Mesenchymal stem cell (in vitro differentiated cells and primary cell): ENCODE measurements around the gene RFTN1.
A peak's percentile ranks its signal among the peaks of the same experiment; 100 is the strongest.
"Not testable (repeated sequence)": the region's sequence is repeated elsewhere in the genome, so short reads cannot be mapped to it uniquely, and the experiment has no call there.

ENCODE experiments used
- DNase-seq: peaks from one replicate; pipeline ENCODE4 v3.0.0-alpha.2; 2013
- H2AFZ ChIP-seq: one replicate; pipeline ENCODE4 v1.6.1; 2013; ENCODE audit warnings: low read depth, mild to moderate bottlenecking, control low read depth, inconsistent platforms, low read length, moderate library complexity
- H2AK5ac ChIP-seq: 2 replicates; pipeline ENCODE4 v1.6.1; 2013; ENCODE audit warnings: low read length, moderate library complexity, mild to moderate bottlenecking, inconsistent platforms; ENCODE audit not compliant: severe bottlenecking
- H2BK120ac ChIP-seq: one replicate; pipeline ENCODE4 v1.6.1; 2013; ENCODE audit warnings: low read depth, mild to moderate bottlenecking, inconsistent platforms, low read length, moderate library complexity
- H2BK12ac ChIP-seq, 2 experiments: one replicate each; pipeline ENCODE4 v1.6.1; 2013; ENCODE audit warnings: inconsistent platforms in 2 of 2, low read length in 2 of 2, mild to moderate bottlenecking in 2 of 2, moderate library complexity in 2 of 2, control low read depth in 1 of 2
- H2BK15ac ChIP-seq: one replicate; pipeline ENCODE4 v1.6.1; 2013; ENCODE audit warnings: mild to moderate bottlenecking, low read depth, inconsistent platforms; ENCODE audit not compliant: poor library complexity, severe bottlenecking
- H2BK5ac ChIP-seq: 2 replicates; pipeline ENCODE4 v1.6.1; 2013; ENCODE audit warnings: low read depth, mild to moderate bottlenecking, low read length, control low read depth, inconsistent platforms; ENCODE audit not compliant: poor library complexity, severe bottlenecking
- H3K14ac ChIP-seq, 2 experiments: one replicate each; pipeline ENCODE4 v1.6.1; 2013; ENCODE audit warnings: inconsistent platforms in 2 of 2, low read length in 2 of 2, control low read depth in 1 of 2, mild to moderate bottlenecking in 1 of 2, moderate library complexity in 1 of 2
- H3K18ac ChIP-seq, 2 experiments: one replicate each; pipeline ENCODE4 v1.6.1; 2013; ENCODE audit warnings: inconsistent platforms in 2 of 2, low read length in 2 of 2, control low read depth in 1 of 2, low read depth in 1 of 2, mild to moderate bottlenecking in 1 of 2
- H3K23ac ChIP-seq, 2 experiments: one replicate each; pipeline ENCODE4 v1.6.1; 2013; ENCODE audit warnings: inconsistent platforms in 2 of 2, low read length in 2 of 2, mild to moderate bottlenecking in 2 of 2, moderate library complexity in 2 of 2, control low read depth in 1 of 2
- H3K27ac ChIP-seq: 2 replicates; pipeline ENCODE4 v1.5.1; 2013; ENCODE audit warnings: mild to moderate bottlenecking, moderate library complexity, low read length, control low read depth, inconsistent platforms; ENCODE audit not compliant: poor library complexity, severe bottlenecking
- H3K27me3 ChIP-seq, 2 experiments: 2 replicates each; pipeline versions ENCODE4 v1.6.1 to v1.7.0; 2013; ENCODE audit warnings: low read length in 2 of 2, mild to moderate bottlenecking in 2 of 2, moderate library complexity in 2 of 2, control low read depth in 1 of 2, inconsistent platforms in 1 of 2; ENCODE audit not compliant: control insufficient read depth in 1 of 2, insufficient read depth in 1 of 2
- H3K36me3 ChIP-seq, 2 experiments: 2 replicates each; pipeline versions ENCODE4 v1.6.1 to v1.7.0; 2013; ENCODE audit warnings: low read length in 2 of 2, control low read depth in 1 of 2, inconsistent platforms in 1 of 2, low read depth in 1 of 2, mild to moderate bottlenecking in 1 of 2; ENCODE audit not compliant: insufficient read depth in 2 of 2, control insufficient read depth in 1 of 2
- H3K4ac ChIP-seq, 2 experiments: one replicate each; pipeline ENCODE4 v1.6.1; 2013; ENCODE audit warnings: inconsistent platforms in 2 of 2, low read length in 2 of 2, mild to moderate bottlenecking in 2 of 2, moderate library complexity in 2 of 2, control low read depth in 1 of 2, low read depth in 1 of 2
- H3K4me1 ChIP-seq: 2 replicates; pipeline ENCODE4 v1.6.1; 2013; ENCODE audit warnings: low read depth, low read length, control low read depth; ENCODE audit not compliant: control insufficient read depth, insufficient read depth
- H3K4me2 ChIP-seq: 2 replicates; pipeline ENCODE4 v1.6.1; 2013; ENCODE audit warnings: low read length, mild to moderate bottlenecking, inconsistent platforms; ENCODE audit not compliant: poor library complexity, severe bottlenecking
- H3K4me3 ChIP-seq, 2 experiments: 2 replicates each; pipeline versions ENCODE4 v1.5.1 to v1.7.0; 2013; ENCODE audit warnings: low read length in 2 of 2, mild to moderate bottlenecking in 2 of 2, control low read depth in 1 of 2, low read depth in 1 of 2; ENCODE audit not compliant: insufficient read depth in 1 of 2
- H3K79me1 ChIP-seq: replicated peaks from 2 replicates; pipeline ENCODE4 v1.6.1; 2013; ENCODE audit warnings: mild to moderate bottlenecking, control low read depth, low read length, inconsistent platforms; ENCODE audit not compliant: poor library complexity, severe bottlenecking
- H3K9ac ChIP-seq: 2 replicates; pipeline ENCODE4 v1.7.0; 2013; ENCODE audit warnings: mild to moderate bottlenecking, low read length, moderate library complexity
- H3K9me3 ChIP-seq: 2 replicates; pipeline ENCODE4 v1.7.0; 2013; ENCODE audit warnings: mild to moderate bottlenecking, low read length; ENCODE audit not compliant: control insufficient read depth
- H4K8ac ChIP-seq: one replicate; pipeline ENCODE4 v1.6.1; 2013; ENCODE audit warnings: inconsistent platforms, mild to moderate bottlenecking, low read length, moderate library complexity
- H4K91ac ChIP-seq: one replicate; pipeline ENCODE4 v1.6.1; 2013; ENCODE audit warnings: mild to moderate bottlenecking, low read length, inconsistent platforms
- WGBS: methylation state at CpG from one replicate; pipeline ENCODE4 v1.1.7; 2013; ENCODE audit warnings: mixed read lengths; 5-methylcytosine and 5-hydroxymethylcytosine counted together

The RFTN1 gene

GRCh38 chr3:16489326-16490061, 24.0 kb downstream of the RFTN1 start:
- not testable (repeated sequence) for DNase-seq, H2BK120ac ChIP-seq, H2AK5ac ChIP-seq, H3K18ac ChIP-seq, H2AFZ ChIP-seq, H4K91ac ChIP-seq, H3K27me3 ChIP-seq, H3K27ac ChIP-seq, H3K4ac ChIP-seq, H3K9me3 ChIP-seq, H2BK5ac ChIP-seq, H3K14ac ChIP-seq, H2BK12ac ChIP-seq, H2BK15ac ChIP-seq, H3K9ac ChIP-seq, H3K4me3 ChIP-seq, H4K8ac ChIP-seq, H3K4me2 ChIP-seq, H3K23ac ChIP-seq
- Histone ChIP-seq H3K4me1 (peaks cover 10% of the 10 kb centered on the region), H3K79me1 (peaks cover 43% of the 10 kb centered on the region), H3K36me3 (peaks cover 32 to 61% of the 10 kb centered on the region in 2 experiments)
- 85% methylated on average over 8 of the region's 8 CpGs for WGBS

- H3K4me1 ChIP-seq: peaks cover 10% of the 10 kb centered on the region
- no peak overlapping the region for H3K4me3 ChIP-seq
- no peak overlapping the region for H3K14ac ChIP-seq
- no peaks in the 10 kb centered on the region for H3K27me3 ChIP-seq
- no peak overlapping the region for H2AFZ ChIP-seq
- H2BK120ac ChIP-seq: no peak overlapping the region
- H3K18ac ChIP-seq: no peak overlapping the region
- H3K4me2 ChIP-seq: no peak overlapping the region
- H2BK5ac ChIP-seq: no peak overlapping the region
- peaks cover 32 to 61% of the 10 kb centered on the region in 2 experiments for H3K36me3 ChIP-seq
- no peaks in the 10 kb centered on the region for H3K9me3 ChIP-seq
- WGBS: 98% methylated on average over 3 of the region's 3 CpGs
- H3K4ac ChIP-seq: no peak overlapping the region
- H2BK15ac ChIP-seq: no peak overlapping the region
- H3K9ac ChIP-seq: no peak overlapping the region
- H3K23ac ChIP-seq: no peak overlapping the region
- no peak overlapping the region for H3K27ac ChIP-seq
- no peak for DNase-seq
- no peak overlapping the region for H2BK12ac ChIP-seq
- no peak overlapping the region for H4K8ac ChIP-seq
- no peak overlapping the region for H2AK5ac ChIP-seq
- peaks cover 40% of the 10 kb centered on the region for H3K79me1 ChIP-seq
- no peak overlapping the region for H4K91ac ChIP-seq
These were observed 24.9 kb downstream of the RFTN1 start for GRCh38 chr3:16488637-16489036.

- H3K27me3 ChIP-seq: no peaks in the 10 kb centered on the region
- H4K8ac ChIP-seq: no peak overlapping the region
- H3K79me1 ChIP-seq: peaks cover 33% of the 10 kb centered on the region
- no peak overlapping the region for H3K4me3 ChIP-seq
- no peak overlapping the region for H3K9ac ChIP-seq
- H3K14ac ChIP-seq: no peak overlapping the region
- no peak overlapping the region for H3K4ac ChIP-seq
- peaks cover 15% of the 10 kb centered on the region for H3K4me1 ChIP-seq
- H2BK15ac ChIP-seq: no peak overlapping the region
- H3K23ac ChIP-seq: no peak overlapping the region
- H2BK120ac ChIP-seq: no peak overlapping the region
- no peaks in the 10 kb centered on the region for H3K9me3 ChIP-seq
- no peak overlapping the region for H3K4me2 ChIP-seq
- no peak overlapping the region for H2AK5ac ChIP-seq
- no peak overlapping the region for H2BK5ac ChIP-seq
- no peak for DNase-seq
- no peak overlapping the region for H3K27ac ChIP-seq
- WGBS: 96% methylated on average over 9 of the region's 11 CpGs
- H2AFZ ChIP-seq: no peak overlapping the region
- no peak overlapping the region for H4K91ac ChIP-seq
- peaks cover 28 to 57% of the 10 kb centered on the region in 2 experiments for H3K36me3 ChIP-seq
- H3K18ac ChIP-seq: no peak overlapping the region
- H2BK12ac ChIP-seq: peak overlapping the region in 1 of 2 experiments; percentile 49
These were observed 25.9 kb downstream of the RFTN1 start for GRCh38 chr3:16487511-16488175.

- H2AK5ac ChIP-seq: no peak overlapping the region
- H3K4me2 ChIP-seq: no peak overlapping the region
- no peak overlapping the region for H4K91ac ChIP-seq
- H3K18ac ChIP-seq: peak overlapping the region in 1 of 2 experiments; percentile 35
- no peak overlapping the region for H2AFZ ChIP-seq
- DNase-seq: no peak
- WGBS: 98% methylated on average over 4 of the region's 6 CpGs
- peaks cover 17% of the 10 kb centered on the region for H3K4me1 ChIP-seq
- no peak overlapping the region for H2BK120ac ChIP-seq
- peak overlapping the region in 1 of 2 experiments; percentile 5 for H3K23ac ChIP-seq
- H3K9me3 ChIP-seq: no peaks in the 10 kb centered on the region
- H3K4ac ChIP-seq: no peak overlapping the region
- H3K79me1 ChIP-seq: peaks cover 28% of the 10 kb centered on the region
- no peak overlapping the region for H2BK15ac ChIP-seq
- H3K9ac ChIP-seq: no peak overlapping the region
- H4K8ac ChIP-seq: no peak overlapping the region
- no peak overlapping the region for H3K14ac ChIP-seq
- H2BK12ac ChIP-seq: peak overlapping the region; percentile 51 to 54
- H3K36me3 ChIP-seq: peaks cover 24 to 51% of the 10 kb centered on the region in 2 experiments
- no peaks in the 10 kb centered on the region for H3K27me3 ChIP-seq
- no peak overlapping the region for H3K27ac ChIP-seq
- H3K4me3 ChIP-seq: no peak overlapping the region
- H2BK5ac ChIP-seq: no peak overlapping the region
These were observed 26.5 kb downstream of the RFTN1 start for GRCh38 chr3:16486951-16487480.
